ENCODE measurements around the gene RAD51B.

Gene RAD51B

GRCh38 chr14:68702578-68702977, 883.0 kb downstream of the RAD51B start:
- DNase-seq = no peak

- no peak for DNase-seq
Observed at GRCh38 chr14:68703093-68703492, 883.5 kb downstream of the RAD51B start.

GRCh38 chr14:68704736-68705720, 885.4 kb downstream of the RAD51B start:
- no peak for DNase-seq

- no peak for DNase-seq
Observed at GRCh38 chr14:68705741-68706283, 886.2 kb downstream of the RAD51B start.

- no peak for DNase-seq
Observed at GRCh38 chr14:68707482-68707881, 887.9 kb downstream of the RAD51B start.

GRCh38 chr14:68708343-68708742, 888.8 kb downstream of the RAD51B start:
- no peak for DNase-seq

GRCh38 chr14:68709007-68709406, 889.4 kb downstream of the RAD51B start:
- DNase-seq = no peak

GRCh38 chr14:68710776-68711175, 891.2 kb downstream of the RAD51B start:
- no peak for DNase-seq

- no peak for DNase-seq
Observed at GRCh38 chr14:68711561-68712309, 892.2 kb downstream of the RAD51B start.

- DNase-seq = no peak
Observed at GRCh38 chr14:68712703-68713370, 893.3 kb downstream of the RAD51B start.

GRCh38 chr14:68713782-68714181, 894.2 kb downstream of the RAD51B start:
- DNase-seq = no peak

GRCh38 chr14:68714991-68715924, 895.7 kb downstream of the RAD51B start:
- no peak for DNase-seq

- DNase-seq = no peak
Observed at GRCh38 chr14:68716698-68717097, 897.1 kb downstream of the RAD51B start.

- DNase-seq = no peak
Observed at GRCh38 chr14:68718023-68718990, 898.7 kb downstream of the RAD51B start.

GRCh38 chr14:68719634-68720384, 900.2 kb downstream of the RAD51B start:
- no peak for DNase-seq

GRCh38 chr14:68722186-68722585, 902.6 kb downstream of the RAD51B start:
- no peak for DNase-seq

GRCh38 chr14:68722968-68723566, 903.5 kb downstream of the RAD51B start:
- DNase-seq = no peak

GRCh38 chr14:68723808-68724268, 904.3 kb downstream of the RAD51B start:
- DNase-seq = no peak

GRCh38 chr14:68724914-68725313, 905.3 kb downstream of the RAD51B start:
- no peak for DNase-seq
